Upper lobe of right lung (tissue), 1 donor: Measurements from ENCODE around the gene IFT80. TPM values are rescaled to one million over a fixed set of nuclear protein-coding genes. Genes with fewer than 3 reads are reported as not detected.

Experiments
- ATAC-seq: fragments of 200-7000 bp; cut with Tn5 transposase; one replicate; pipeline ENCODE4 v1.9.1; 2020; ENCODE audit warnings: mild to moderate bottlenecking, moderate library complexity
- DNase-seq: peaks from one replicate; pipeline ENCODE4 v3.0.0-alpha.2; 2020
- H3K27ac ChIP-seq: fragments of 200-600 bp; one replicate; pipeline ENCODE4 v1.8.0; 2022
- H3K27me3 ChIP-seq: fragments of 200-600 bp; one replicate; pipeline ENCODE4 v1.8.0; 2022; ENCODE audit warnings: mild to moderate bottlenecking
- H3K36me3 ChIP-seq: fragments of 200-600 bp; one replicate; pipeline ENCODE4 v1.8.0; 2022
- H3K4me1 ChIP-seq: fragments of 200-600 bp; one replicate; pipeline ENCODE4 v1.8.0; 2022
- H3K4me3 ChIP-seq: fragments of 200-600 bp; one replicate; pipeline ENCODE4 v1.8.0; 2022; ENCODE audit warnings: mild to moderate bottlenecking
- H3K9me3 ChIP-seq: fragments of 200-600 bp; one replicate; pipeline ENCODE4 v1.8.0; 2022
- CTCF ChIP-seq: fragments of 200-600 bp; IDR thresholded peaks from one replicate; pipeline ENCODE4 v1.8.0; 2022; ENCODE audit warnings: antibody characterized with exemption
- intact Hi-C: fragments of 100-400 bp; cut with DNase I; formaldehyde crosslinking; loops from one replicate; pipeline ENCODE4 v1.11.0; 2022
- total RNA-seq: library from RNA; stranded (reverse); fragmentation: NEBNext Ultra II Directional; extraction: Animal tissue kit (Norgen Biotek cat#: 25700); gene quantifications from one replicate; pipeline ENCODE4 v1.2.1, GENCODE V29; 2021
- donor health status: DM: no; HTN: yes; CAD: no; lungs with severe emphysema.

IFT80 gene
- total RNA-seq, 1 donor from 2014 or later, result 37.1 TPM

GRCh38 chr3:160403028-160403545, 4.1 kb upstream of the IFT80 start:
- H3K27ac ChIP-seq, result peak overlapping the region; percentile 88
- peaks cover 7% of the 10 kb centered on the region for H3K36me3 ChIP-seq
- intact Hi-C loops, result no loop called here
- peak overlapping the region; percentile 90 for H3K4me3 ChIP-seq
- no peaks in the 10 kb centered on the region for H3K27me3 ChIP-seq
- peaks cover 7% of the 10 kb centered on the region for H3K4me1 ChIP-seq
- DNase-seq, result no peak
- ATAC-seq, result no peak
- no peak for TF ChIP-seq CTCF
- no peaks in the 10 kb centered on the region for H3K9me3 ChIP-seq

- ATAC-seq (no peak), DNase-seq (no peak)
- intact Hi-C loops, result no loop called here
- H3K27me3 ChIP-seq, result no peaks in the 10 kb centered on the region
- H3K36me3 ChIP-seq, result peaks cover 7% of the 10 kb centered on the region
- H3K4me1 ChIP-seq, result peaks cover 9% of the 10 kb centered on the region
- H3K4me3 ChIP-seq, result peak overlapping the region; percentile 90
- H3K27ac ChIP-seq, result peak overlapping the region; percentile 88
- TF ChIP-seq CTCF, result no peak
- no peaks in the 10 kb centered on the region for H3K9me3 ChIP-seq
These were observed 3.4 kb upstream of the IFT80 start for GRCh38 chr3:160402221-160403027.

GRCh38 chr3:160401291-160402095, 2.5 kb upstream of the IFT80 start:
- DNase-seq, result no peak
- Histone ChIP-seq H3K27ac (peak overlapping the region; percentile 88), H3K4me3 (peak overlapping the region; percentile 90), H3K4me1 (peaks cover 9% of the 10 kb centered on the region), H3K27me3 (no peaks in the 10 kb centered on the region), H3K36me3 (no peaks in the 10 kb centered on the region), H3K9me3 (no peaks in the 10 kb centered on the region)
- intact Hi-C loops, result no loop called here
- TF ChIP-seq CTCF, result no peak
- ATAC-seq, result no peak

- DNase-seq (peak; percentile 74), ATAC-seq (peak; percentile 36)
- Histone ChIP-seq H3K9me3 (no peaks in the 10 kb centered on the region), H3K27me3 (no peaks in the 10 kb centered on the region), H3K4me1 (peaks cover 9% of the 10 kb centered on the region), H3K4me3 (peak overlapping the region; percentile 90), H3K36me3 (no peaks in the 10 kb centered on the region), H3K27ac (peak overlapping the region; percentile 88)
- TF ChIP-seq CTCF, result no peak
- intact Hi-C loops, result no loop called here
These were observed 1.7 kb upstream of the IFT80 start for GRCh38 chr3:160400702-160401150.

- DNase-seq (peak; percentile 78), ATAC-seq (peak; percentile 42)
- intact Hi-C loops, result no loop called here
- no peak for TF ChIP-seq CTCF
- Histone ChIP-seq H3K27ac (peak overlapping the region; percentile 88), H3K36me3 (no peaks in the 10 kb centered on the region), H3K27me3 (no peaks in the 10 kb centered on the region), H3K4me1 (peaks cover 9% of the 10 kb centered on the region), H3K4me3 (peak overlapping the region; percentile 90), H3K9me3 (no peaks in the 10 kb centered on the region)
These were observed 1.1 kb upstream of the IFT80 start for GRCh38 chr3:160400030-160400701.
